ENCODE measurements around the gene ELF2.
"Not testable (repeated sequence)": the region's sequence is repeated elsewhere in the genome, so short reads cannot be mapped to it uniquely, and the experiment has no call there.

ELF2 gene

DNA sequence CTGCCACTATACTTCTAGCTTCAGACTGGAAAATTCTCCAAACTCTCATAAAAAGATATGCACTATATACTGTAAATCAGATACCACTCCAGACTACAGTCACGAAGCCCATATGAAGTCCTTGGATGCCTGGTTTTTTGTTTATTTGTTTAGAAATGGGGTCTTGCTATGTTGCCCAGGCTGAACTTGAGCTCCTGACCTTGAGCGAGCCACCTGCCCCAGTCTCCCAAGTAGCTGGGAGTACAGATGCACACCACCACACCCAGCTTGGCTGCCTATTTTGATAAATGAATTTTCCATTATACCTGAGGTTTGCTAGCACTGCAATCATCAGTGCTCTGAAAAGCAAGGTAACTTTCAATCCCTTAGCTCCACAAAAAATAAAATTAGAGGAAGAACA, 53.1 kb downstream of the ELF2 start:
- no peak overlapping the region for H3K27ac ChIP-seq
- H3K4me1 ChIP-seq (ENCODE audit: control insufficient read depth in 1 of 2, insufficient read depth in 1 of 2, low read depth in 1 of 2, low read length in 1 of 2) = peaks cover 8% of the 10 kb centered on the region in 2 experiments
- TF ChIP-seq, protein P1, sequence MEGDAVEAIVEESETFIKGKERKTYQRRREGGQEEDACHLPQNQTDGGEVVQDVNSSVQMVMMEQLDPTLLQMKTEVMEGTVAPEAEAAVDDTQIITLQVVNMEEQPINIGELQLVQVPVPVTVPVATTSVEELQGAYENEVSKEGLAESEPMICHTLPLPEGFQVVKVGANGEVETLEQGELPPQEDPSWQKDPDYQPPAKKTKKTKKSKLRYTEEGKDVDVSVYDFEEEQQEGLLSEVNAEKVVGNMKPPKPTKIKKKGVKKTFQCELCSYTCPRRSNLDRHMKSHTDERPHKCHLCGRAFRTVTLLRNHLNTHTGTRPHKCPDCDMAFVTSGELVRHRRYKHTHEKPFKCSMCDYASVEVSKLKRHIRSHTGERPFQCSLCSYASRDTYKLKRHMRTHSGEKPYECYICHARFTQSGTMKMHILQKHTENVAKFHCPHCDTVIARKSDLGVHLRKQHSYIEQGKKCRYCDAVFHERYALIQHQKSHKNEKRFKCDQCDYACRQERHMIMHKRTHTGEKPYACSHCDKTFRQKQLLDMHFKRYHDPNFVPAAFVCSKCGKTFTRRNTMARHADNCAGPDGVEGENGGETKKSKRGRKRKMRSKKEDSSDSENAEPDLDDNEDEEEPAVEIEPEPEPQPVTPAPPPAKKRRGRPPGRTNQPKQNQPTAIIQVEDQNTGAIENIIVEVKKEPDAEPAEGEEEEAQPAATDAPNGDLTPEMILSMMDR (IDR thresholded peaks at IDR 0.05) = no peak
- no peaks in the 10 kb centered on the region for H3K27me3 ChIP-seq
- H3K9me3 ChIP-seq = no peaks in the 10 kb centered on the region
- H3K4me3 ChIP-seq (ENCODE audit: low read depth in 1 of 2, low read length in 1 of 2) = no peak overlapping the region
- H3K36me3 ChIP-seq = peaks cover 40% of the 10 kb centered on the region

- no peaks in the 10 kb centered on the region for H3K9me3 ChIP-seq
- H3K4me3 ChIP-seq (ENCODE audit: low read depth in 1 of 2, low read length in 1 of 2) = no peak overlapping the region
- peaks cover 65% of the 10 kb centered on the region for H3K36me3 ChIP-seq
- no peak overlapping the region for H3K27ac ChIP-seq
- H3K4me1 ChIP-seq (ENCODE audit: control insufficient read depth in 1 of 2, insufficient read depth in 1 of 2, low read depth in 1 of 2, low read length in 1 of 2) = no peaks in the 10 kb centered on the region
- H3K27me3 ChIP-seq = no peaks in the 10 kb centered on the region
- TF ChIP-seq, protein P1 (IDR thresholded peaks at IDR 0.05) = no peak
Measured at GRCh38 chr4:139118365-139118764, 58.7 kb downstream of the ELF2 start.

DNA sequence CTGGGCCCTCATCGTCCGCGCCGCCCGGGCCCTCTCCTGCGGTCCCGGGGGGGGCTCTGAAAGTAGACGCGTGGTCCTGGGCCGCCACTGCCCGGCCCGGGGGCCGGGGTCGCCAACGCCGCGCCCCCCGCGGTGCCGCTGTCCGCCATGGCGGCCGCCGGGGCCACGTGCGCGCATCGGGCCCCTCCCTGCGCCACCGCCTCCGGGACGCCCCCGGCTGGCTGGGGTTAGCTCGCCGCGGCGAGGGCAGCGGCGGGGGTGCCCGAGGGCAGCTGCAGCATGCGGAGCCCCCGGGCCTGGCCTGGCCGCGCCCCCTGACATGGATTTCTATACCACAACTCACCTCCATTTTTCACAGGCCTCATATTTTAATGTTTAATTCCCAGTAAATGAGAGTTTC, 61.8 kb downstream of the ELF2 start:
- no peaks in the 10 kb centered on the region for H3K4me1 ChIP-seq (ENCODE audit: control insufficient read depth in 1 of 2, insufficient read depth in 1 of 2, low read depth in 1 of 2, low read length in 1 of 2)
- no peaks in the 10 kb centered on the region for H3K27me3 ChIP-seq
- H3K4me3 ChIP-seq (ENCODE audit: low read depth in 1 of 2, low read length in 1 of 2) = no peak overlapping the region
- H3K9me3 ChIP-seq = no peaks in the 10 kb centered on the region
- H3K27ac ChIP-seq = no peak overlapping the region
- H3K36me3 ChIP-seq = peaks cover 53% of the 10 kb centered on the region
- TF ChIP-seq, protein P1 (IDR thresholded peaks at IDR 0.05) = no peak

GRCh38 chr4:139114795-139115194, 62.2 kb downstream of the ELF2 start:
- not testable (repeated sequence) for H3K4me3 ChIP-seq (ENCODE audit: low read depth in 1 of 2, low read length in 1 of 2); H3K4me1 ChIP-seq (ENCODE audit: control insufficient read depth in 1 of 2, insufficient read depth in 1 of 2, low read depth in 1 of 2, low read length in 1 of 2); H3K27me3 ChIP-seq; H3K9me3 ChIP-seq; H3K27ac ChIP-seq
- H3K36me3 ChIP-seq = peaks cover 50% of the 10 kb centered on the region

DNA sequence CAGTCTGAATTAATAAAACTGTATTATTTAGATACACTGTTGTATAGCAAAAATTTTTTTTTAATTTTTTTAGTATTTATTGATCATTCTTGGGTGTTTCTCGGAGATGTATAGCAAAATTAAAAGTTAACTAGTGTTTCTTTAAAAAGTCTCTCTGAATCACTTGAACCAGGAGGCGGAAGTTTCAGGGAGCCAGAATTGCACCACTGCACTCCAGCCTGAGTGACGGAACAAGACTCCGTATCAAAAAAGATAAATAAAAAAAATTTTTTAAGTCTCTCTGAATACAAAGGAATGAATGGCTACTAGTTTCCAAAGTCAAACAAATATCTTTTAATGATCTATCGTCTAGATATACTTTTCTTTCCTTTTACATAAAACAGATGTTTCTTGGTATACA, 64.4 kb downstream of the ELF2 start:
- H3K36me3 ChIP-seq = peaks cover 40% of the 10 kb centered on the region
- TF ChIP-seq, protein P1 (IDR thresholded peaks at IDR 0.05) = no peak
- no peak overlapping the region for H3K4me3 ChIP-seq (ENCODE audit: low read depth in 1 of 2, low read length in 1 of 2)
- no peaks in the 10 kb centered on the region for H3K9me3 ChIP-seq
- H3K27ac ChIP-seq = no peak overlapping the region
- H3K27me3 ChIP-seq = no peaks in the 10 kb centered on the region
- no peaks in the 10 kb centered on the region for H3K4me1 ChIP-seq (ENCODE audit: control insufficient read depth in 1 of 2, insufficient read depth in 1 of 2, low read depth in 1 of 2, low read length in 1 of 2)

DNA sequence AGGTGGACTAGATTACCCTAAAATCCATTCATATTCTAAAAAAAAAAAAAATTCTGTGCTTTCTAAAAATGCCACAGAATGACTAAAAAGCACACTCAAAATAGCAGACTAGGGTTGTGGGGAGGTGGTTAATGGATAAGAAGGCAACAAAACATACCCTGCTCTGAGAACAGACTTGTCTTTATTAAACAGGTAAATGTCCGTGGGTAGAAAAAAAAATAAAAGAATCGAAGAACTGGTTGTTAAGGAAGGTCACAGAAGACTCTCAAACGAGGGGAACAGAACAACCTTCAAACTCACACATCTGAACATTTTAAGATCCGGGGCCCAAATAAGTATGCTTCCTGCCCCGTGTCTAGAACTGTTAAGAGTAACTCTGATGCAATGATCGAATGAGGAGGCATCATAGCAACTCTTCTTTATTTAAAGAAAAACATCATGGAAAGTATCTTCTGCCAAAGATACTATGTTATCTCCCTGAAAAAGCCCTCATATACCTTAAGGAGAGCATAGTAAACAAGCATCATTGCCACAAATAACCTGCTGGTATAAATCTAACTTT, 68.4 kb downstream of the ELF2 start:
- Histone ChIP-seq H3K27me3 (no peaks in the 10 kb centered on the region), H3K4me3 (ENCODE audit: low read depth in 1 of 2, low read length in 1 of 2) (no peak overlapping the region), H3K4me1 (ENCODE audit: control insufficient read depth in 1 of 2, insufficient read depth in 1 of 2, low read depth in 1 of 2, low read length in 1 of 2) (no peaks in the 10 kb centered on the region), H3K9me3 (no peaks in the 10 kb centered on the region), H3K27ac (no peak overlapping the region), H3K36me3 (peaks cover 9% of the 10 kb centered on the region)
- TF ChIP-seq, protein P1 (IDR thresholded peaks at IDR 0.05) = no peak
